Esophagus squamous epithelium (tissue), 4 donors: Measurements from ENCODE around the gene MSX2.

ENCODE experiments used
- CTCF ChIP-seq, 6 experiments: fragments of 450-650 bp in 4 of 6; fragments of 200-600 bp in 2 of 6; sonication (generic) in 2 of 6; IDR thresholded peaks; one replicate each; pipeline ENCODE4 v1.5.1; 2016 to 2019; ENCODE audit warnings: antibody characterized with exemption in 6 of 6, mild to moderate bottlenecking in 4 of 6, moderate library complexity in 4 of 6
- POLR2A ChIP-seq, 4 donors: fragments of 450-650 bp; IDR thresholded peaks; one replicate each; pipeline ENCODE4 v1.6.1; 2017; ENCODE audit warnings: antibody characterized with exemption in 4 of 4, mild to moderate bottlenecking in 4 of 4, moderate library complexity in 3 of 4

GRCh38 chr5:174765540-174765939 lies 41.2 kb downstream of the MSX2 start:
- no peak for TF ChIP-seq CTCF (IDR thresholded peaks at IDR 0.05)
- TF ChIP-seq POLR2A (IDR thresholded peaks at IDR 0.05): no peak
